Neuronal stem cell (in vitro differentiated cells): ENCODE data around the gene OR52H1.

Experiments used
- DNase-seq: peaks from one replicate; pipeline ENCODE4 v3.0.0-alpha.2; 2013; ENCODE audit warnings: low spot score
- H2AFZ ChIP-seq: one replicate; pipeline ENCODE4 v1.6.1; 2013; ENCODE audit warnings: mild to moderate bottlenecking, low read length, inconsistent platforms
- H2AK5ac ChIP-seq: 2 replicates; pipeline ENCODE4 v1.6.1; 2013; ENCODE audit warnings: low read depth, mild to moderate bottlenecking, inconsistent platforms, low read length, moderate library complexity, mixed read lengths
- H2BK120ac ChIP-seq: 2 replicates; pipeline ENCODE4 v1.6.1; 2013; ENCODE audit warnings: low read depth, mild to moderate bottlenecking, inconsistent platforms, low read length, moderate library complexity, mixed read lengths
- H2BK12ac ChIP-seq: one replicate; pipeline ENCODE4 v1.6.1; 2013; ENCODE audit warnings: low read length, inconsistent platforms
- H2BK15ac ChIP-seq: 2 replicates; pipeline ENCODE4 v1.6.1; 2013; ENCODE audit warnings: mild to moderate bottlenecking, low read length, inconsistent platforms, mixed read lengths
- H2BK5ac ChIP-seq: one replicate; pipeline ENCODE4 v1.6.1; 2013; ENCODE audit warnings: inconsistent platforms, mild to moderate bottlenecking, low read length, moderate library complexity
- H3K14ac ChIP-seq: one replicate; pipeline ENCODE4 v1.6.1; 2013; ENCODE audit warnings: low read length, inconsistent platforms
- H3K18ac ChIP-seq: 2 replicates; pipeline ENCODE4 v1.6.1; 2013; ENCODE audit warnings: low read length, inconsistent platforms
- H3K23ac ChIP-seq: 2 replicates; pipeline ENCODE4 v1.6.1; 2013; ENCODE audit warnings: low read depth, mild to moderate bottlenecking, mixed read lengths, low read length, inconsistent platforms; ENCODE audit not compliant: poor library complexity
- H3K27ac ChIP-seq: replicated peaks from 3 replicates; pipeline ENCODE4 v1.5.1; 2013; ENCODE audit warnings: low read length, inconsistent platforms
- H3K27me3 ChIP-seq, 3 experiments: 2 replicates each; pipeline ENCODE4 v1.6.1; 2013; ENCODE audit warnings: low read length in 3 of 3, mild to moderate bottlenecking in 2 of 3, inconsistent platforms in 1 of 3, low read depth in 1 of 3, mixed read lengths in 1 of 3, moderate library complexity in 1 of 3; ENCODE audit not compliant: control insufficient read depth in 3 of 3, insufficient read depth in 3 of 3
- H3K36me3 ChIP-seq, 2 donors: replicated peaks in 1 of 2; 2 replicates each; pipeline ENCODE4 v1.6.1; 2013; ENCODE audit warnings: low read length in 2 of 2; ENCODE audit not compliant: control insufficient read depth in 2 of 2, insufficient read depth in 2 of 2
- H3K4ac ChIP-seq: 2 replicates; pipeline ENCODE4 v1.6.1; 2013; ENCODE audit warnings: inconsistent platforms, mild to moderate bottlenecking, low read length, moderate library complexity
- H3K4me1 ChIP-seq, 2 donors: 1 replicate in 1 of 2; 2 replicates in 1 of 2; pipeline ENCODE4 v1.6.1; 2013; ENCODE audit warnings: low read length in 2 of 2, low read depth in 1 of 2; ENCODE audit not compliant: control insufficient read depth in 2 of 2, insufficient read depth in 1 of 2
- H3K4me2 ChIP-seq: one replicate; pipeline ENCODE4 v1.6.1; 2013; ENCODE audit warnings: mild to moderate bottlenecking, low read length, inconsistent platforms; ENCODE audit not compliant: insufficient read depth, poor library complexity, severe bottlenecking
- H3K4me3 ChIP-seq, 2 donors: 2 replicates each; pipeline ENCODE4 v1.5.1; 2013; ENCODE audit warnings: low read length in 2 of 2, mild to moderate bottlenecking in 2 of 2, inconsistent platforms in 1 of 2, moderate library complexity in 1 of 2
- H3K79me1 ChIP-seq: one replicate; pipeline ENCODE4 v1.6.1; 2013; ENCODE audit warnings: low read depth, mild to moderate bottlenecking, inconsistent platforms, low read length, moderate library complexity
- H3K9ac ChIP-seq: one replicate; pipeline ENCODE4 v1.6.1; 2013; ENCODE audit warnings: mild to moderate bottlenecking, low read depth, low read length, inconsistent platforms; ENCODE audit not compliant: poor library complexity
- H3K9me3 ChIP-seq, 2 donors: replicated peaks in 1 of 2; 2 replicates each; pipeline versions ENCODE3 to v1.6.1; 2013; ENCODE audit warnings: low read length in 2 of 2, mild to moderate bottlenecking in 2 of 2, inconsistent platforms in 1 of 2, low read depth in 1 of 2, mixed read lengths in 1 of 2, moderate library complexity in 1 of 2; ENCODE audit not compliant: control insufficient read depth in 2 of 2, insufficient read depth in 1 of 2
- H4K8ac ChIP-seq: one replicate; pipeline ENCODE4 v1.6.1; 2013; ENCODE audit warnings: low read depth, mild to moderate bottlenecking, inconsistent platforms, low read length, moderate library complexity
- H4K91ac ChIP-seq: one replicate; pipeline ENCODE4 v1.6.1; 2013; ENCODE audit warnings: low read length, low read depth, mild to moderate bottlenecking, inconsistent platforms; ENCODE audit not compliant: poor library complexity
- WGBS, 2 donors: extraction: QIAGEN DNeasy Blood & Tissue Kit; methylation state at CpG; one replicate each; pipeline ENCODE4 v1.1.7; 2013; ENCODE audit warnings: missing lambda C conversion rate in 2 of 2, mixed read lengths in 1 of 2; ENCODE audit not compliant: insufficient read length in 2 of 2, insufficient replicate concordance in 1 of 2; ENCODE audit errors: extremely low coverage in 2 of 2; 5-methylcytosine and 5-hydroxymethylcytosine counted together

OR52H1 gene

DNA sequence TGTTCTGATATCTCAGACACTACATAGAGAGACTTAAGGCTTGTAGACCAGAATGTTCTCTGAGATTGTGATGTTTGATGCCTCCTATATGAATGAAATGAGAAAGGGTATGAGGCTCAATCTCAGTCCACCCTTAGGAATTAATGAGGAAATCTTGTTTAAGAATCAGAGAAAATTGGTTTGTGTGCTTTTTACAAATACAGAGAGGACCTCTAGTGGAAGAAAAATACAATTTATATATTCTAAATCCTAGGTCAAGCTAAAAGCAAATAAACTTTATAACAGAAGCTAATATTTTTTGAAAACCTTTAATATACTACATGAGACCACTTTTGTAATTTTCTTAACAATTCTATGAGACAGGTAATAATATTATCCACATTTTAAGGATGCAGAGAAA lies 5.0 kb upstream of the OR52H1 start:
- Histone ChIP-seq H2BK120ac (no peak overlapping the region), H2AK5ac (no peak overlapping the region), H2BK5ac (no peak overlapping the region), H4K8ac (no peak overlapping the region), H2BK12ac (no peak overlapping the region), H3K36me3 (no peaks in the 10 kb centered on the region), H3K4me3 (no peak overlapping the region), H2BK15ac (no peak overlapping the region), H3K14ac (no peak overlapping the region), H3K27ac (no peak overlapping the region), H3K9ac (no peak overlapping the region), H3K4me1 (no peaks in the 10 kb centered on the region), H3K27me3 (no peaks in the 10 kb centered on the region), H3K18ac (no peak overlapping the region), H3K9me3 (no peaks in the 10 kb centered on the region), H3K23ac (no peak overlapping the region), H3K4ac (no peak overlapping the region), H4K91ac (no peak overlapping the region), H2AFZ (no peak overlapping the region), H3K79me1 (no peaks in the 10 kb centered on the region), H3K4me2 (no peak overlapping the region)
- no peak for DNase-seq

GRCh38 chr11:5550440-5551095 lies 2.2 kb upstream of the OR52H1 start:
- Histone ChIP-seq H3K4me3 (no peak overlapping the region), H3K14ac (no peak overlapping the region), H3K23ac (no peak overlapping the region), H3K18ac (no peak overlapping the region), H2AK5ac (no peak overlapping the region), H3K36me3 (no peaks in the 10 kb centered on the region), H4K8ac (no peak overlapping the region), H2BK120ac (no peak overlapping the region), H4K91ac (no peak overlapping the region), H3K27ac (no peak overlapping the region), H3K4ac (no peak overlapping the region), H2BK12ac (no peak overlapping the region), H2AFZ (no peak overlapping the region), H3K4me1 (no peaks in the 10 kb centered on the region), H3K4me2 (no peak overlapping the region), H3K79me1 (no peaks in the 10 kb centered on the region), H3K27me3 (no peaks in the 10 kb centered on the region), H3K9me3 (no peaks in the 10 kb centered on the region), H2BK5ac (no peak overlapping the region), H2BK15ac (no peak overlapping the region), H3K9ac (no peak overlapping the region)
- no peak for DNase-seq
- no CpG with 5 or more reads among the region's 5 CpGs for WGBS, 2 donors

DNA sequence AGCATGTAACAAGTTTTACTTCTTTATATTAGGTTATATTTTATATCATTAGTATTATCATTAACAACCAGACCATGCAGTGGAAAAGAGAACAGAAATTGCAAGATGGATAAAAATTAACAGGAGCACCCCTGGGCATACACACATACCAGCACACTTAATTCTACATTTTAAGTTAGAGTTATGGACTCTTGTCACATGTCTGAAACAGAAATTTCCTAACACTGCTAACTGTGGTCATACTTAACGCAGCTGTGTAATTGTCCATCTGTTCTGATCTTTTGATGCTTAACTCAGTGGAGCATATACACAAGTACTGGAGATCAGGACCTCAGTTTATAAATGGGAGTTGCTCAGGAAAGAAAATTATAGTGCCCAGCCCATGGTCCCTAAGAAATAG lies 358 bp downstream of the OR52H1 start:
- DNase-seq = no peak
- H3K9ac ChIP-seq = no peak overlapping the region
- WGBS, 2 donors = no CpG with 5 or more reads among the region's 1 CpG

GRCh38 chr11:5546457-5546856 lies 1.9 kb downstream of the OR52H1 start:
- WGBS, 2 donors = 100% methylated on average over 1 of the region's 3 CpGs
- Histone ChIP-seq H3K9me3 (no peaks in the 10 kb centered on the region), H3K23ac (no peak overlapping the region), H2BK12ac (no peak overlapping the region), H3K4me1 (no peaks in the 10 kb centered on the region), H4K91ac (no peak overlapping the region), H3K36me3 (no peaks in the 10 kb centered on the region), H3K27ac (no peak overlapping the region), H3K4me3 (no peak overlapping the region), H3K18ac (no peak overlapping the region), H3K4ac (no peak overlapping the region), H3K9ac (no peak overlapping the region), H2BK5ac (no peak overlapping the region), H2BK120ac (no peak overlapping the region), H3K14ac (no peak overlapping the region), H4K8ac (no peak overlapping the region), H2AK5ac (no peak overlapping the region), H3K27me3 (no peaks in the 10 kb centered on the region), H2BK15ac (no peak overlapping the region), H2AFZ (no peak overlapping the region), H3K79me1 (no peaks in the 10 kb centered on the region), H3K4me2 (no peak overlapping the region)
- no peak for DNase-seq

More for the DNA sequence above, 358 bp downstream of the OR52H1 start:
- Histone ChIP-seq H3K23ac (no peak overlapping the region), H4K91ac (no peak overlapping the region), H3K18ac (no peak overlapping the region), H2BK5ac (no peak overlapping the region), H3K4me1 (no peaks in the 10 kb centered on the region), H2BK15ac (no peak overlapping the region), H3K36me3 (no peaks in the 10 kb centered on the region), H3K4ac (no peak overlapping the region), H2BK120ac (no peak overlapping the region), H3K27me3 (no peaks in the 10 kb centered on the region), H3K4me3 (no peak overlapping the region), H3K14ac (no peak overlapping the region), H3K27ac (no peak overlapping the region), H2AK5ac (no peak overlapping the region), H3K4me2 (no peak overlapping the region), H2BK12ac (no peak overlapping the region), H3K79me1 (no peaks in the 10 kb centered on the region), H4K8ac (no peak overlapping the region), H3K9me3 (no peaks in the 10 kb centered on the region), H2AFZ (no peak overlapping the region)
